H1 (cell line): ENCODE measurements around the gene CCPG1. TPM values are rescaled to one million over a fixed set of nuclear protein-coding genes. Genes with fewer than 3 reads are reported as not detected.

Source experiments
- ASH2L ChIP-seq: fragments of 200-600, 300-600 bp; sonication (generic); IDR thresholded peaks from one replicate; pipeline ENCODE4 v1.7.1; 2017; ENCODE audit warnings: low read length
- BACH1 ChIP-seq: IDR thresholded peaks from 2 replicates; pipeline ENCODE4 v1.6.1; 2012; ENCODE audit warnings: low read length, improper control_type of control experiment
- HDAC6 ChIP-seq: IDR thresholded peaks from one replicate; pipeline ENCODE4 v1.7.1; 2012; ENCODE audit warnings: low read depth, mild to moderate bottlenecking, inconsistent platforms, low read length, moderate library complexity
- MAX ChIP-seq: IDR thresholded peaks from 2 replicates; pipeline ENCODE4 v1.6.1; 2012; ENCODE audit warnings: inconsistent platforms
- PHF8 ChIP-seq: fragments of 200-600 bp; sonication (generic); conservative IDR thresholded peaks from 2 replicates; pipeline ENCODE4 v1.7.1; 2012; ENCODE audit warnings: low read depth, mild to moderate bottlenecking, inconsistent platforms, low read length, moderate library complexity
- POLR2AphosphoS5 ChIP-seq: IDR thresholded peaks from 2 replicates; pipeline ENCODE4 v1.6.1; 2011; ENCODE audit warnings: low read depth, low read length
- SAP30 ChIP-seq: fragments of 300-600 bp; sonication (generic); IDR thresholded peaks from 2 replicates; pipeline ENCODE4 v1.7.1; 2012; ENCODE audit warnings: low read length, moderate library complexity, mild to moderate bottlenecking, inconsistent platforms; ENCODE audit not compliant: insufficient read depth, insufficient replicate concordance
- SIRT6 ChIP-seq: IDR thresholded peaks from one replicate; pipeline ENCODE4 v1.7.1; 2012; ENCODE audit warnings: low read length, inconsistent platforms
- USF2 ChIP-seq: IDR thresholded peaks from 2 replicates; pipeline ENCODE4 v1.6.1; 2011; ENCODE audit warnings: low read length, improper control_type of control experiment
- polyA plus RNA-seq, 7 experiments: library from polyadenylated mRNA; depleted of rRNA in 3 of 7; stranded (reverse) in 5 of 7; unstranded in 2 of 7; fragments of >200 nt in 5 of 7; fragments of 200-250 nt in 2 of 7; gene quantifications; 1 replicate in 5 of 7; 2 replicates in 1 of 7; 4 replicates in 1 of 7; pipeline versions ENCODE4 v1.2.1 to v1.2.3, GENCODE V29; 2011 to 2013; ENCODE audit warnings: missing spikeins in 2 of 7, mixed read lengths in 2 of 7
- total RNA-seq: library from RNA; stranded (reverse); fragmentation: NEBNext Ultra II Directional; extraction: Animal tissue kit (Norgen Biotek cat#: 25700); gene quantifications from 2 replicates; pipeline ENCODE4 v1.2.1, GENCODE V29; 2021
- TF ChIP-seq, protein P1 (sequence below): fragments of 300-600 bp; sonication (generic); IDR thresholded peaks from 2 replicates; pipeline ENCODE4 v1.7.1; 2012; ENCODE audit warnings: low read length, moderate library complexity, mild to moderate bottlenecking, inconsistent platforms; ENCODE audit not compliant: insufficient replicate concordance

The CCPG1 gene
- total and polyA plus RNA-seq, 2 of the 8 experiments (the other 6 are each of a cell fraction or from before 2014, with no cell fraction given) = 2.3 to 13.2 TPM

GRCh38 chr15:55420171-55420866 lies 12.2 kb upstream of the CCPG1 start (continued):
- TF ChIP-seq, protein P1, sequence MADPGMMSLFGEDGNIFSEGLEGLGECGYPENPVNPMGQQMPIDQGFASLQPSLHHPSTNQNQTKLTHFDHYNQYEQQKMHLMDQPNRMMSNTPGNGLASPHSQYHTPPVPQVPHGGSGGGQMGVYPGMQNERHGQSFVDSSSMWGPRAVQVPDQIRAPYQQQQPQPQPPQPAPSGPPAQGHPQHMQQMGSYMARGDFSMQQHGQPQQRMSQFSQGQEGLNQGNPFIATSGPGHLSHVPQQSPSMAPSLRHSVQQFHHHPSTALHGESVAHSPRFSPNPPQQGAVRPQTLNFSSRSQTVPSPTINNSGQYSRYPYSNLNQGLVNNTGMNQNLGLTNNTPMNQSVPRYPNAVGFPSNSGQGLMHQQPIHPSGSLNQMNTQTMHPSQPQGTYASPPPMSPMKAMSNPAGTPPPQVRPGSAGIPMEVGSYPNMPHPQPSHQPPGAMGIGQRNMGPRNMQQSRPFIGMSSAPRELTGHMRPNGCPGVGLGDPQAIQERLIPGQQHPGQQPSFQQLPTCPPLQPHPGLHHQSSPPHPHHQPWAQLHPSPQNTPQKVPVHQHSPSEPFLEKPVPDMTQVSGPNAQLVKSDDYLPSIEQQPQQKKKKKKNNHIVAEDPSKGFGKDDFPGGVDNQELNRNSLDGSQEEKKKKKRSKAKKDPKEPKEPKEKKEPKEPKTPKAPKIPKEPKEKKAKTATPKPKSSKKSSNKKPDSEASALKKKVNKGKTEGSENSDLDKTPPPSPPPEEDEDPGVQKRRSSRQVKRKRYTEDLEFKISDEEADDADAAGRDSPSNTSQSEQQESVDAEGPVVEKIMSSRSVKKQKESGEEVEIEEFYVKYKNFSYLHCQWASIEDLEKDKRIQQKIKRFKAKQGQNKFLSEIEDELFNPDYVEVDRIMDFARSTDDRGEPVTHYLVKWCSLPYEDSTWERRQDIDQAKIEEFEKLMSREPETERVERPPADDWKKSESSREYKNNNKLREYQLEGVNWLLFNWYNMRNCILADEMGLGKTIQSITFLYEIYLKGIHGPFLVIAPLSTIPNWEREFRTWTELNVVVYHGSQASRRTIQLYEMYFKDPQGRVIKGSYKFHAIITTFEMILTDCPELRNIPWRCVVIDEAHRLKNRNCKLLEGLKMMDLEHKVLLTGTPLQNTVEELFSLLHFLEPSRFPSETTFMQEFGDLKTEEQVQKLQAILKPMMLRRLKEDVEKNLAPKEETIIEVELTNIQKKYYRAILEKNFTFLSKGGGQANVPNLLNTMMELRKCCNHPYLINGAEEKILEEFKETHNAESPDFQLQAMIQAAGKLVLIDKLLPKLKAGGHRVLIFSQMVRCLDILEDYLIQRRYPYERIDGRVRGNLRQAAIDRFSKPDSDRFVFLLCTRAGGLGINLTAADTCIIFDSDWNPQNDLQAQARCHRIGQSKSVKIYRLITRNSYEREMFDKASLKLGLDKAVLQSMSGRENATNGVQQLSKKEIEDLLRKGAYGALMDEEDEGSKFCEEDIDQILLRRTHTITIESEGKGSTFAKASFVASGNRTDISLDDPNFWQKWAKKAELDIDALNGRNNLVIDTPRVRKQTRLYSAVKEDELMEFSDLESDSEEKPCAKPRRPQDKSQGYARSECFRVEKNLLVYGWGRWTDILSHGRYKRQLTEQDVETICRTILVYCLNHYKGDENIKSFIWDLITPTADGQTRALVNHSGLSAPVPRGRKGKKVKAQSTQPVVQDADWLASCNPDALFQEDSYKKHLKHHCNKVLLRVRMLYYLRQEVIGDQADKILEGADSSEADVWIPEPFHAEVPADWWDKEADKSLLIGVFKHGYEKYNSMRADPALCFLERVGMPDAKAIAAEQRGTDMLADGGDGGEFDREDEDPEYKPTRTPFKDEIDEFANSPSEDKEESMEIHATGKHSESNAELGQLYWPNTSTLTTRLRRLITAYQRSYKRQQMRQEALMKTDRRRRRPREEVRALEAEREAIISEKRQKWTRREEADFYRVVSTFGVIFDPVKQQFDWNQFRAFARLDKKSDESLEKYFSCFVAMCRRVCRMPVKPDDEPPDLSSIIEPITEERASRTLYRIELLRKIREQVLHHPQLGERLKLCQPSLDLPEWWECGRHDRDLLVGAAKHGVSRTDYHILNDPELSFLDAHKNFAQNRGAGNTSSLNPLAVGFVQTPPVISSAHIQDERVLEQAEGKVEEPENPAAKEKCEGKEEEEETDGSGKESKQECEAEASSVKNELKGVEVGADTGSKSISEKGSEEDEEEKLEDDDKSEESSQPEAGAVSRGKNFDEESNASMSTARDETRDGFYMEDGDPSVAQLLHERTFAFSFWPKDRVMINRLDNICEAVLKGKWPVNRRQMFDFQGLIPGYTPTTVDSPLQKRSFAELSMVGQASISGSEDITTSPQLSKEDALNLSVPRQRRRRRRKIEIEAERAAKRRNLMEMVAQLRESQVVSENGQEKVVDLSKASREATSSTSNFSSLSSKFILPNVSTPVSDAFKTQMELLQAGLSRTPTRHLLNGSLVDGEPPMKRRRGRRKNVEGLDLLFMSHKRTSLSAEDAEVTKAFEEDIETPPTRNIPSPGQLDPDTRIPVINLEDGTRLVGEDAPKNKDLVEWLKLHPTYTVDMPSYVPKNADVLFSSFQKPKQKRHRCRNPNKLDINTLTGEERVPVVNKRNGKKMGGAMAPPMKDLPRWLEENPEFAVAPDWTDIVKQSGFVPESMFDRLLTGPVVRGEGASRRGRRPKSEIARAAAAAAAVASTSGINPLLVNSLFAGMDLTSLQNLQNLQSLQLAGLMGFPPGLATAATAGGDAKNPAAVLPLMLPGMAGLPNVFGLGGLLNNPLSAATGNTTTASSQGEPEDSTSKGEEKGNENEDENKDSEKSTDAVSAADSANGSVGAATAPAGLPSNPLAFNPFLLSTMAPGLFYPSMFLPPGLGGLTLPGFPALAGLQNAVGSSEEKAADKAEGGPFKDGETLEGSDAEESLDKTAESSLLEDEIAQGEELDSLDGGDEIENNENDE = no peak
- TF ChIP-seq HDAC6 (no peak), SAP30 (no peak), PHF8 (no peak), USF2 (no peak), BACH1 (no peak), SIRT6 (no peak), ASH2L (no peak), MAX (no peak), POLR2AphosphoS5 (no peak)
